ENCODE data around the gene LMO3.

Gene LMO3

GRCh38 chr12:16523284-16523950 lies 82.5 kb downstream of the LMO3 start:
- TF ChIP-seq ZNF70 (CRISPR knock-in tag; IDR thresholded peaks at IDR 0.05) (no peak), ISL1 (CRISPR knock-in tag; IDR thresholded peaks at IDR 0.05) (no peak), OSR1 (CRISPR knock-in tag; IDR thresholded peaks at IDR 0.05) (no peak), CREB5 (CRISPR knock-in tag; IDR thresholded peaks at IDR 0.05; ENCODE audit: low read depth) (no peak), TSHZ2 (CRISPR knock-in tag; IDR thresholded peaks at IDR 0.05) (no peak), TCF4 (CRISPR knock-in tag; IDR thresholded peaks at IDR 0.05; ENCODE audit: borderline replicate concordance) (no peak), PPARA (CRISPR knock-in tag; IDR thresholded peaks at IDR 0.05; ENCODE audit: borderline replicate concordance) (no peak), ZC3H10 (CRISPR knock-in tag; IDR thresholded peaks at IDR 0.05) (no peak), SNAI2 (CRISPR knock-in tag; IDR thresholded peaks at IDR 0.05) (no peak), ZNF565 (CRISPR knock-in tag; conservative IDR thresholded peaks at IDR 0.05; ENCODE audit: low read depth) (no peak), ZFP3 (CRISPR knock-in tag; IDR thresholded peaks at IDR 0.05) (no peak), GLIS3 (CRISPR knock-in tag; IDR thresholded peaks at IDR 0.05) (no peak), ARNTL (CRISPR knock-in tag; IDR thresholded peaks at IDR 0.05; ENCODE audit: borderline replicate concordance, low read depth) (no peak), ZNF8 (CRISPR knock-in tag; IDR thresholded peaks at IDR 0.05) (no peak), PATZ1 (CRISPR knock-in tag; IDR thresholded peaks at IDR 0.05; ENCODE audit: borderline replicate concordance) (no peak)
- no peak for ATAC-seq

- ATAC-seq: no peak
- no peak for TF ChIP-seq ARNTL (CRISPR knock-in tag; IDR thresholded peaks at IDR 0.05; ENCODE audit: borderline replicate concordance, low read depth)
- no peak for TF ChIP-seq TSHZ2 (CRISPR knock-in tag; IDR thresholded peaks at IDR 0.05)
- TF ChIP-seq POU6F1 (CRISPR knock-in tag; IDR thresholded peaks at IDR 0.05; ENCODE audit: borderline replicate concordance, low read depth): no peak
- no peak for TF ChIP-seq ZFP30 (CRISPR knock-in tag; IDR thresholded peaks at IDR 0.05)
Measured at GRCh38 chr12:16520328-16520727, 85.6 kb downstream of the LMO3 start.

- no peak for ATAC-seq
- TF ChIP-seq ZFP3 (CRISPR knock-in tag; IDR thresholded peaks at IDR 0.05) (no peak), ZC3H10 (CRISPR knock-in tag; IDR thresholded peaks at IDR 0.05) (no peak), POU6F1 (CRISPR knock-in tag; IDR thresholded peaks at IDR 0.05; ENCODE audit: borderline replicate concordance, low read depth) (no peak), PATZ1 (CRISPR knock-in tag; IDR thresholded peaks at IDR 0.05; ENCODE audit: borderline replicate concordance) (no peak), ZFP30 (CRISPR knock-in tag; IDR thresholded peaks at IDR 0.05) (no peak), CREB5 (CRISPR knock-in tag; IDR thresholded peaks at IDR 0.05; ENCODE audit: low read depth) (no peak), TCF4 (CRISPR knock-in tag; IDR thresholded peaks at IDR 0.05; ENCODE audit: borderline replicate concordance) (no peak), BACH2 (CRISPR knock-in tag; IDR thresholded peaks at IDR 0.05; ENCODE audit: borderline replicate concordance) (no peak), ZNF8 (CRISPR knock-in tag; IDR thresholded peaks at IDR 0.05) (no peak), ARNTL (CRISPR knock-in tag; IDR thresholded peaks at IDR 0.05; ENCODE audit: borderline replicate concordance, low read depth) (no peak), TOX (CRISPR knock-in tag; IDR thresholded peaks at IDR 0.05; ENCODE audit: borderline replicate concordance) (no peak), CSDC2 (CRISPR knock-in tag; IDR thresholded peaks at IDR 0.05) (no peak), RARB (CRISPR knock-in tag; IDR thresholded peaks at IDR 0.05) (no peak)
Measured at GRCh38 chr12:16515666-16516065, 90.3 kb downstream of the LMO3 start.

All from SK-N-SH treated with all-trans-retinoic acid at 6 μM for 48 hours (cell line).